T-helper 2 cell treated with Interferon-gamma antibody and Interleukin-4, amounts not matched to agents 5 μg/mL and 100 μg/mL, for 36 hours (primary cell): Measurements from ENCODE around the gene FAM163B.

Experiments used
- DNase-seq: peaks from one replicate; pipeline ENCODE4 v3.0.0; 2021; ENCODE audit warnings: low spot score
- H3K27ac Mint-ChIP-seq: one replicate; pipeline ENCODE4 v1.8.0; 2021; ENCODE audit warnings: mild to moderate bottlenecking, mixed read lengths
- H3K27me3 Mint-ChIP-seq: one replicate; pipeline ENCODE4 v1.8.0; 2021; ENCODE audit warnings: low read depth, mixed read lengths
- H3K36me3 Mint-ChIP-seq: one replicate; pipeline ENCODE4 v1.8.0; 2021; ENCODE audit warnings: low read depth, mixed read lengths
- H3K4me1 Mint-ChIP-seq: one replicate; pipeline ENCODE4 v1.8.0; 2021; ENCODE audit warnings: low read depth, mixed read lengths
- H3K4me3 Mint-ChIP-seq: one replicate; pipeline ENCODE4 v1.8.0; 2022; ENCODE audit warnings: mild to moderate bottlenecking, moderate library complexity, mixed read lengths
- H3K9me3 Mint-ChIP-seq: one replicate; pipeline ENCODE4 v1.8.0; 2021; ENCODE audit warnings: mixed read lengths

The FAM163B gene

GRCh38 chr9:133643362-133643755 is 34.2 kb upstream of the FAM163B start:
- no peaks in the 10 kb centered on the region for H3K36me3 Mint-ChIP-seq
- no peak overlapping the region for H3K27ac Mint-ChIP-seq
- DNase-seq = no peak
- H3K4me1 Mint-ChIP-seq = no peaks in the 10 kb centered on the region
- H3K27me3 Mint-ChIP-seq = no peaks in the 10 kb centered on the region
- no peak overlapping the region for H3K4me3 Mint-ChIP-seq
- no peaks in the 10 kb centered on the region for H3K9me3 Mint-ChIP-seq

- DNase-seq = no peak
- no peak overlapping the region for H3K27ac Mint-ChIP-seq
- H3K27me3 Mint-ChIP-seq = no peaks in the 10 kb centered on the region
- H3K4me1 Mint-ChIP-seq = no peaks in the 10 kb centered on the region
- no peaks in the 10 kb centered on the region for H3K9me3 Mint-ChIP-seq
- H3K36me3 Mint-ChIP-seq = no peaks in the 10 kb centered on the region
- H3K4me3 Mint-ChIP-seq = no peak overlapping the region
Observed at GRCh38 chr9:133642708-133643361, 33.6 kb upstream of the FAM163B start.

GRCh38 chr9:133641861-133642595 is 32.8 kb upstream of the FAM163B start:
- DNase-seq = no peak
- Mint-ChIP-seq H3K36me3 (no peaks in the 10 kb centered on the region), H3K4me1 (no peaks in the 10 kb centered on the region), H3K27me3 (no peaks in the 10 kb centered on the region), H3K9me3 (no peaks in the 10 kb centered on the region), H3K27ac (no peak overlapping the region), H3K4me3 (no peak overlapping the region)

GRCh38 chr9:133641396-133641655 is 32.1 kb upstream of the FAM163B start:
- Mint-ChIP-seq H3K36me3 (no peaks in the 10 kb centered on the region), H3K4me1 (no peaks in the 10 kb centered on the region), H3K27ac (no peak overlapping the region), H3K4me3 (no peak overlapping the region), H3K9me3 (no peaks in the 10 kb centered on the region), H3K27me3 (no peaks in the 10 kb centered on the region)
- no peak for DNase-seq

- Mint-ChIP-seq H3K27me3 (no peaks in the 10 kb centered on the region), H3K4me3 (no peak overlapping the region), H3K36me3 (no peaks in the 10 kb centered on the region), H3K9me3 (no peaks in the 10 kb centered on the region), H3K4me1 (no peaks in the 10 kb centered on the region), H3K27ac (no peak overlapping the region)
- DNase-seq = no peak
Observed at GRCh38 chr9:133640580-133641395, 31.6 kb upstream of the FAM163B start.

GRCh38 chr9:133640160-133640559 is 31.0 kb upstream of the FAM163B start:
- DNase-seq = no peak
- H3K27me3 Mint-ChIP-seq = no peaks in the 10 kb centered on the region
- no peaks in the 10 kb centered on the region for H3K36me3 Mint-ChIP-seq
- no peak overlapping the region for H3K27ac Mint-ChIP-seq
- no peaks in the 10 kb centered on the region for H3K9me3 Mint-ChIP-seq
- H3K4me3 Mint-ChIP-seq = no peak overlapping the region
- H3K4me1 Mint-ChIP-seq = no peaks in the 10 kb centered on the region

GRCh38 chr9:133639613-133640012 is 30.4 kb upstream of the FAM163B start:
- no peaks in the 10 kb centered on the region for H3K4me1 Mint-ChIP-seq
- H3K27me3 Mint-ChIP-seq = no peaks in the 10 kb centered on the region
- H3K9me3 Mint-ChIP-seq = no peaks in the 10 kb centered on the region
- H3K36me3 Mint-ChIP-seq = no peaks in the 10 kb centered on the region
- no peak overlapping the region for H3K4me3 Mint-ChIP-seq
- DNase-seq = no peak
- H3K27ac Mint-ChIP-seq = no peak overlapping the region

GRCh38 chr9:133638711-133639110 is 29.5 kb upstream of the FAM163B start:
- DNase-seq = no peak
- Mint-ChIP-seq H3K36me3 (no peaks in the 10 kb centered on the region), H3K27ac (no peak overlapping the region), H3K4me1 (no peaks in the 10 kb centered on the region), H3K9me3 (no peaks in the 10 kb centered on the region), H3K27me3 (no peaks in the 10 kb centered on the region), H3K4me3 (no peak overlapping the region)

GRCh38 chr9:133638076-133638475 is 28.9 kb upstream of the FAM163B start:
- no peak for DNase-seq
- Mint-ChIP-seq H3K4me3 (no peak overlapping the region), H3K27ac (no peak overlapping the region), H3K36me3 (no peaks in the 10 kb centered on the region), H3K27me3 (no peaks in the 10 kb centered on the region), H3K9me3 (no peaks in the 10 kb centered on the region), H3K4me1 (no peaks in the 10 kb centered on the region)

GRCh38 chr9:133637451-133638055 is 28.4 kb upstream of the FAM163B start:
- H3K4me3 Mint-ChIP-seq = no peak overlapping the region
- no peaks in the 10 kb centered on the region for H3K9me3 Mint-ChIP-seq
- H3K36me3 Mint-ChIP-seq = no peaks in the 10 kb centered on the region
- H3K27ac Mint-ChIP-seq = no peak overlapping the region
- H3K4me1 Mint-ChIP-seq = no peaks in the 10 kb centered on the region
- no peak for DNase-seq
- no peaks in the 10 kb centered on the region for H3K27me3 Mint-ChIP-seq

GRCh38 chr9:133636902-133637301 is 27.7 kb upstream of the FAM163B start:
- Mint-ChIP-seq H3K9me3 (no peaks in the 10 kb centered on the region), H3K27me3 (no peaks in the 10 kb centered on the region), H3K27ac (no peak overlapping the region), H3K4me3 (no peak overlapping the region), H3K4me1 (no peaks in the 10 kb centered on the region), H3K36me3 (no peaks in the 10 kb centered on the region)
- DNase-seq = no peak

GRCh38 chr9:133635533-133636531 is 26.6 kb upstream of the FAM163B start, which contains the start of gene DBH:
Gene DBH, plus strand, starts transcription at chr9:133636363. Its CDS starts 9 bp downstream, at chr9:133636372.
- no peaks in the 10 kb centered on the region for H3K4me1 Mint-ChIP-seq
- no peaks in the 10 kb centered on the region for H3K27me3 Mint-ChIP-seq
- H3K4me3 Mint-ChIP-seq = no peak within 1 kb of the TSS
- H3K36me3 Mint-ChIP-seq = no peaks in the 10 kb centered on the region
- no peak for DNase-seq
- H3K9me3 Mint-ChIP-seq = no peaks in the 10 kb centered on the region
- H3K27ac Mint-ChIP-seq = no peak within 1 kb of the TSS

- Mint-ChIP-seq H3K27me3 (no peaks in the 10 kb centered on the region), H3K27ac (no peak overlapping the region), H3K4me1 (no peaks in the 10 kb centered on the region), H3K4me3 (no peak overlapping the region), H3K9me3 (no peaks in the 10 kb centered on the region), H3K36me3 (no peaks in the 10 kb centered on the region)
- no peak for DNase-seq
Observed at GRCh38 chr9:133635098-133635497, 25.9 kb upstream of the FAM163B start.
